DOHH2 (cell line): ENCODE results near the gene RASAL3.

ENCODE experiments used
- CTCF ChIP-seq: fragments of 200-600 bp; sonication (generic); IDR thresholded peaks from one replicate; pipeline ENCODE4 v1.5.1; 2014; ENCODE audit warnings: antibody characterized with exemption, mild to moderate bottlenecking, low read depth, low read length; ENCODE audit not compliant: poor library complexity, severe bottlenecking
- EZH2phosphoT487 ChIP-seq: fragments of 200-600 bp; sonication (generic); IDR thresholded peaks from 2 replicates; pipeline ENCODE4 v1.6.1; 2017; ENCODE audit warnings: borderline replicate concordance, mild to moderate bottlenecking, antibody characterized with exemption, low read length, moderate library complexity, mixed read lengths

- no peak for TF ChIP-seq CTCF
- no peak for TF ChIP-seq EZH2phosphoT487
Observed at GRCh38 chr19:15441317-15441716, 23.0 kb downstream of the RASAL3 start.
